Stromal cell of bone marrow (primary cell): ENCODE results near the gene HEMK1.

Experiments used
- DNase-seq: peaks from one replicate; pipeline ENCODE4 v3.0.0-alpha.2; 2012; ENCODE audit warnings: low read depth

HEMK1 gene

GRCh38 chr3:50645378-50645777, 76.1 kb downstream of the HEMK1 start:
- DNase-seq = no peak
